ENCODE data around the gene VPS33A.

- TF ChIP-seq, protein P1, sequence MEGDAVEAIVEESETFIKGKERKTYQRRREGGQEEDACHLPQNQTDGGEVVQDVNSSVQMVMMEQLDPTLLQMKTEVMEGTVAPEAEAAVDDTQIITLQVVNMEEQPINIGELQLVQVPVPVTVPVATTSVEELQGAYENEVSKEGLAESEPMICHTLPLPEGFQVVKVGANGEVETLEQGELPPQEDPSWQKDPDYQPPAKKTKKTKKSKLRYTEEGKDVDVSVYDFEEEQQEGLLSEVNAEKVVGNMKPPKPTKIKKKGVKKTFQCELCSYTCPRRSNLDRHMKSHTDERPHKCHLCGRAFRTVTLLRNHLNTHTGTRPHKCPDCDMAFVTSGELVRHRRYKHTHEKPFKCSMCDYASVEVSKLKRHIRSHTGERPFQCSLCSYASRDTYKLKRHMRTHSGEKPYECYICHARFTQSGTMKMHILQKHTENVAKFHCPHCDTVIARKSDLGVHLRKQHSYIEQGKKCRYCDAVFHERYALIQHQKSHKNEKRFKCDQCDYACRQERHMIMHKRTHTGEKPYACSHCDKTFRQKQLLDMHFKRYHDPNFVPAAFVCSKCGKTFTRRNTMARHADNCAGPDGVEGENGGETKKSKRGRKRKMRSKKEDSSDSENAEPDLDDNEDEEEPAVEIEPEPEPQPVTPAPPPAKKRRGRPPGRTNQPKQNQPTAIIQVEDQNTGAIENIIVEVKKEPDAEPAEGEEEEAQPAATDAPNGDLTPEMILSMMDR (conservative IDR thresholded peaks at IDR 0.05; ENCODE audit: low read depth in 2 of 2) = no peak
- no peak for TF ChIP-seq EZH2 (IDR thresholded peaks at IDR 0.05; ENCODE audit: low read depth, unreplicated experiment)
- no peak for TF ChIP-seq ZNF114 (CRISPR knock-in tag; IDR thresholded peaks at IDR 0.05)
- TF ChIP-seq REST (IDR thresholded peaks at IDR 0.05; ENCODE audit: unreplicated experiment) = no peak
- TF ChIP-seq EZH2phosphoT487 (IDR thresholded peaks at IDR 0.05; ENCODE audit: unreplicated experiment) = no peak
- no peak for TF ChIP-seq POLR2AphosphoS5 (IDR thresholded peaks at IDR 0.05; ENCODE audit: low read depth)
- TF ChIP-seq, protein P2, sequence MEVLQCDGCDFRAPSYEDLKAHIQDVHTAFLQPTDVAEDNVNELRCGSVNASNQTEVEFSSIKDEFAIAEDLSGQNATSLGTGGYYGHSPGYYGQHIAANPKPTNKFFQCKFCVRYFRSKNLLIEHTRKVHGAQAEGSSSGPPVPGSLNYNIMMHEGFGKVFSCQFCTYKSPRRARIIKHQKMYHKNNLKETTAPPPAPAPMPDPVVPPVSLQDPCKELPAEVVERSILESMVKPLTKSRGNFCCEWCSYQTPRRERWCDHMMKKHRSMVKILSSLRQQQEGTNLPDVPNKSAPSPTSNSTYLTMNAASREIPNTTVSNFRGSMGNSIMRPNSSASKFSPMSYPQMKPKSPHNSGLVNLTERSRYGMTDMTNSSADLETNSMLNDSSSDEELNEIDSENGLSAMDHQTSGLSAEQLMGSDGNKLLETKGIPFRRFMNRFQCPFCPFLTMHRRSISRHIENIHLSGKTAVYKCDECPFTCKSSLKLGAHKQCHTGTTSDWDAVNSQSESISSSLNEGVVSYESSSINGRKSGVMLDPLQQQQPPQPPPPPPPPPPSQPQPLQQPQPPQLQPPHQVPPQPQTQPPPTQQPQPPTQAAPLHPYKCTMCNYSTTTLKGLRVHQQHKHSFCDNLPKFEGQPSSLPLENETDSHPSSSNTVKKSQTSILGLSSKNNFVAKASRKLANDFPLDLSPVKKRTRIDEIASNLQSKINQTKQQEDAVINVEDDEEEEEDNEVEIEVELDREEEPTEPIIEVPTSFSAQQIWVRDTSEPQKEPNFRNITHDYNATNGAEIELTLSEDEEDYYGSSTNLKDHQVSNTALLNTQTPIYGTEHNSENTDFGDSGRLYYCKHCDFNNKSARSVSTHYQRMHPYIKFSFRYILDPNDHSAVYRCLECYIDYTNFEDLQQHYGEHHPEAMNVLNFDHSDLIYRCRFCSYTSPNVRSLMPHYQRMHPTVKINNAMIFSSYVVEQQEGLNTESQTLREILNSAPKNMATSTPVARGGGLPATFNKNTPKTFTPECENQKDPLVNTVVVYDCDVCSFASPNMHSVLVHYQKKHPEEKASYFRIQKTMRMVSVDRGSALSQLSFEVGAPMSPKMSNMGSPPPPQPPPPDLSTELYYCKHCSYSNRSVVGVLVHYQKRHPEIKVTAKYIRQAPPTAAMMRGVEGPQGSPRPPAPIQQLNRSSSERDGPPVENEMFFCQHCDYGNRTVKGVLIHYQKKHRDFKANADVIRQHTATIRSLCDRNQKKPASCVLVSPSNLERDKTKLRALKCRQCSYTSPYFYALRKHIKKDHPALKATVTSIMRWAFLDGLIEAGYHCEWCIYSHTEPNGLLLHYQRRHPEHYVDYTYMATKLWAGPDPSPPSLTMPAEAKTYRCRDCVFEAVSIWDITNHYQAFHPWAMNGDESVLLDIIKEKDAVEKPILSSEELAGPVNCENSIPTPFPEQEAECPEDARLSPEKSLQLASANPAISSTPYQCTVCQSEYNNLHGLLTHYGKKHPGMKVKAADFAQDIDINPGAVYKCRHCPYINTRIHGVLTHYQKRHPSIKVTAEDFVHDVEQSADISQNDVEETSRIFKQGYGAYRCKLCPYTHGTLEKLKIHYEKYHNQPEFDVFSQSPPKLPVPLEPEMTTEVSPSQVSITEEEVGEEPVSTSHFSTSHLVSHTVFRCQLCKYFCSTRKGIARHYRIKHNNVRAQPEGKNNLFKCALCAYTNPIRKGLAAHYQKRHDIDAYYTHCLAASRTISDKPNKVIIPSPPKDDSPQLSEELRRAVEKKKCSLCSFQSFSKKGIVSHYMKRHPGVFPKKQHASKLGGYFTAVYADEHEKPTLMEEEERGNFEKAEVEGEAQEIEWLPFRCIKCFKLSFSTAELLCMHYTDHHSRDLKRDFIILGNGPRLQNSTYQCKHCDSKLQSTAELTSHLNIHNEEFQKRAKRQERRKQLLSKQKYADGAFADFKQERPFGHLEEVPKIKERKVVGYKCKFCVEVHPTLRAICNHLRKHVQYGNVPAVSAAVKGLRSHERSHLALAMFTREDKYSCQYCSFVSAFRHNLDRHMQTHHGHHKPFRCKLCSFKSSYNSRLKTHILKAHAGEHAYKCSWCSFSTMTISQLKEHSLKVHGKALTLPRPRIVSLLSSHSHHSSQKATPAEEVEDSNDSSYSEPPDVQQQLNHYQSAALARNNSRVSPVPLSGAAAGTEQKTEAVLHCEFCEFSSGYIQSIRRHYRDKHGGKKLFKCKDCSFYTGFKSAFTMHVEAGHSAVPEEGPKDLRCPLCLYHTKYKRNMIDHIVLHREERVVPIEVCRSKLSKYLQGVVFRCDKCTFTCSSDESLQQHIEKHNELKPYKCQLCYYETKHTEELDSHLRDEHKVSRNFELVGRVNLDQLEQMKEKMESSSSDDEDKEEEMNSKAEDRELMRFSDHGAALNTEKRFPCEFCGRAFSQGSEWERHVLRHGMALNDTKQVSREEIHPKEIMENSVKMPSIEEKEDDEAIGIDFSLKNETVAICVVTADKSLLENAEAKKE (CRISPR knock-in tag; IDR thresholded peaks at IDR 0.05) = no peak
- no peak for TF ChIP-seq ETS1 (IDR thresholded peaks at IDR 0.05)
- TF ChIP-seq JUNB (IDR thresholded peaks at IDR 0.05; ENCODE audit: unreplicated experiment) = no peak
These were observed 33.6 kb downstream of the VPS33A start for GRCh38 chr12:122232691-122233090.

Measured in GM23338 (cell line).